HG02588 (cell line): Measurements from ENCODE around the gene CALU.
A peak's percentile ranks its signal among the peaks of the same experiment; 100 is the strongest.

Experiments used
- ATAC-seq: cut with Tn5 transposase; IDR thresholded peaks from one replicate; pipeline ENCODE4 v1.9.1; 2021; ENCODE audit warnings: mild to moderate bottlenecking, moderate library complexity; ENCODE audit not compliant: unreplicated experiment

The CALU gene

GRCh38 chr7:128781851-128782250 lies 42.7 kb downstream of the CALU start:
- ATAC-seq, result no peak

- ATAC-seq, result no peak
Observed at GRCh38 chr7:128783143-128783861, 44.1 kb downstream of the CALU start.

DNA sequence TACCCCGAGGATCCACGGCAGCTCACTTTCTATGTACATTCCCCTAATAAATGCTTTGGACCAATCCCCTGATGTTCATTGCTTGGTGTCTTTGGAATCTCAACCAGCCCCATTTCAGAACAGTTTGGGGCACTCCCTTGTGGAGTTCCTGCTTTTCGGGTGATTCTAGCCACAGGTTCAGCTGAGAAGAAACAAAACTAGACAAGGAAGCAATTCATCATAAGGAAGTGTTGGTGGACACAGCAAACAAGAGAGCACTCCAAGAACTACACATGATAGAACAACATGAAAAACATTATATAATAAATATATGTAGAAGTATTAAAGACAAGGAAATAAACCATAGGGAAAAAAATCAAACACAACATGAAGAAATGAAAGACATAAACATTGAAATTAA lies 46.6 kb downstream of the CALU start:
- ATAC-seq, result no peak

- ATAC-seq, result no peak
Observed at GRCh38 chr7:128788446-128789412, 49.6 kb downstream of the CALU start.

- peak; percentile 15 for ATAC-seq
Observed at GRCh38 chr7:128790315-128791041, 51.3 kb downstream of the CALU start.

GRCh38 chr7:128791121-128791971 lies 52.2 kb downstream of the CALU start, which contains the start of gene CCDC136:
CCDC136 (plus strand) TSS chr7:128791968; CDS start chr7:128792412, 444 bp downstream.
- peak; percentile 76 for ATAC-seq

DNA sequence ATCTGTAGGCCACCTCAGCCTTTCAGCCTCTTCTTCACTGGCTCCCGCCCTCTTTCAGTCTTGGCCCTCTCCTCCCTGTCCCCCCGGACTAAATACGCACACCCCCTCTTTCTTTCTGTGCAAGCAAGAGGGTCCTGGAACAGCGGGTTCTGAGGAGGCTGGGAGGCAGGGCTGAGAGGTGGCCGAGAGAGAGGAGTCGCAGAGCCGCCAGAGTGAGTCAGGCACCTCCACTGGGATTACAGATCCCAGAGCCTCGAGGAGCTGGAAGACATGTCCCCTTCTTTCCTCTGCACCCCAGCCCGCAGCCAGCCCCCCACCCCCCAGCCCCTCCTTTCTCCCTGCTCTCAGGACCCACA lies 52.8 kb downstream of the CALU start:
- ATAC-seq, result no peak

DNA sequence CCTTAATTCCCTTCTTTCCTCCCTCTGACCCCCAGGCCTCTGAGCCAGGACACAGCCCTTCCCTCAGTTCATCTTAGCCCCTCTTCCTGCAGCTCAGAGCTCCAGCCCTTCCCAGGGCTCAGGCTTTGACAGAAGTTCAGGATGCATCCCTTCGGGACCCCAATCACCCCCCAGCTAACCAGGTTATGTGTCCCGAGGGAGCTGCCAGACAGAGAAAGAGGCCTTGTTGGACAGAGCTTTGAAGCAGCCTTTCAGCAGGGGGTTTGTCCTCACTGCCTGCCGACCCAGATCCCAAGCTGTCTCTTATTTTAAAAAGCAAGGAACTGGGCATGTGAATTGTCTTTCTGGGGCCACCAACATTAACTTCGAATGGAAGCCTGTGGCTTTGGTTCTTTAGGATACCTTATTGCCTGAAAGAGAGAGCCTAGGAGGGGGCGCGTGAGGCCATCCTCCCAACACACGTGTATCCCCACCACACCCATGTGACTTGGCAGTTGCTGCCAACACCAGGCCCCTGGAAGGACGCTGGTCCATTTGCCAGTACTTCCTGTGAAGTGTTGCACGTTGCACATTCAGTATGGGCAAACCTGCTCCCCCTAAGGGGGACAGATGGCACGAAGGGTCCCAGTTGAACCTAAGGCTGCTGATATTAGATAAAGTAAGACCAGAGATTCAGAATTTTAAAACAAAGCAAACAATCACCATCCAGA lies 53.5 kb downstream of the CALU start:
- no peak for ATAC-seq

- no peak for ATAC-seq
Observed at GRCh38 chr7:128793181-128793547, 54.0 kb downstream of the CALU start.

GRCh38 chr7:128794020-128794419 lies 54.9 kb downstream of the CALU start:
- ATAC-seq, result no peak

DNA sequence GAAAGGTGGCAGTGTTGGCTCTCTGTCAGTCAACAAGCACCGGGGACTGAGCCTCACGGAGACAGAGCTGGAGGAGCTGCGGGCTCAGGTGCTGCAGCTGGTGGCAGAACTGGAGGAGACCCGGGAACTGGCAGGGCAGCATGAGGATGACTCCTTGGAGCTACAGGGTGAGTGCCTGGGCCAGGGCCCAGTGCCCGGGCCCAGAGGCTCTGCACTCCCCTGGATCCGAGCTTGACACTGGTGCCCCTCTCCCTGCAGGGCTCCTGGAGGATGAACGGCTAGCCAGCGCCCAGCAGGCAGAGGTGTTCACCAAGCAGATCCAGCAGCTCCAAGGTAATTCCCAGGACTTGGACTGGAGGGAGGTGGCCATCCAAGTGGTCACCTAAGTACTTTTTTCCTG lies 55.3 kb downstream of the CALU start:
- no peak for ATAC-seq

DNA sequence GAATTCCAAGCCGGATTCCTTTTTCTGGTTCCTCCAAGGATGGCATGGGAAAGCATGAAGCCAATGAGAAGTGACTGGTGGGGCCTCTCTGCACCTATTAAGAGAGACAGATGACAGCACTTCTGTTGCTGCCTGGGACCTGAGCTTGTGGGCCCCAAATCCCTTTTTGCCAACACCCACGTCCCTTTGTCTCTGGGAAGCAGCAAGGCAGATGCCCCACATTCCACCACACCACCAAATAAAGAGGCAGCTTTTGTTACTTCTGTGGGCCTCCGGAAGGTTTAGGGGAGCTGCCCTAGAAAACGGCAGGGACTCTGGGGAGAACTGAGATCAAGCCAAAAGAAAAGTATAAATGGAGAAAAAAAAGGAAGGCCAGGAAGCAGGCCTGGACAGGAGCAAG lies 56.0 kb downstream of the CALU start:
- no peak for ATAC-seq

DNA sequence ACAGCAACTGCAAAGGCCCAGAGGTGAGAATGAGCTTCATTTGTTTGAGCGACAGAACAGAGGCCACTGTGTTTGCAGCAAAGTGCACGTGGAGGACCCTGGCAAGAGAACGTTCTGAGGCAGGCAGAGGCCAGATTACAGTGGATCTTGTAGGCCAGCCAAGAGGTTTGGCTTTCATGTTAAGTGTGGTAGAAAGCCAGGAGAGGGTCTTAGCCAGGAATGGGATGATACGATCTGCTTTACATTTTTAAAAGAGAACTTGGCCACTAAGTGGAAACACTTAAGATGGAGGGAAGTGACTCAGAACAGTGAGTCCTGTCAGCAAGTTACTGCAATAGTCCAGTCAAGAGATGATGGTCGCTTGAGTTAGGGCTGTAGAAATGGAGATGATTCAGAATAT lies 57.2 kb downstream of the CALU start:
- ATAC-seq, result no peak

DNA sequence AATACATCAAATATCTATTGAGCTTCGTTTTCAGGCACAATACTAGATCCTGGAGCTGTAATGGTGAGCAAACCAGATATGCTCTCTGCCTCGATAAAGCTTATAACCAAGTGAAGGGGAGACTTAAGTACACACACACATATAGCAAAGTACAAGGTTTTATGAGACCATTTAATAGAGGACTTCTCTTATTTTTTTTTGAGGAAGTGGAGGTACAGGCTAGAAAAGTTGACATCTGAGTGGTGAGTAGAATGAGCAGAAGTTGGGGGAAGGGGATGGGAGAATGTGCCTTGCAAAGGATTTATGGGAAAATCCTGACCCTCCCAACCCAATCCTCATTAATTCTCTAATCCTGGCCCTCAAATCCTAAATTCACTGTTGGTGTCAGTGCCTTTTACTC lies 60.3 kb downstream of the CALU start:
- ATAC-seq, result no peak

GRCh38 chr7:128800567-128800966 lies 61.4 kb downstream of the CALU start:
- no peak for ATAC-seq

DNA sequence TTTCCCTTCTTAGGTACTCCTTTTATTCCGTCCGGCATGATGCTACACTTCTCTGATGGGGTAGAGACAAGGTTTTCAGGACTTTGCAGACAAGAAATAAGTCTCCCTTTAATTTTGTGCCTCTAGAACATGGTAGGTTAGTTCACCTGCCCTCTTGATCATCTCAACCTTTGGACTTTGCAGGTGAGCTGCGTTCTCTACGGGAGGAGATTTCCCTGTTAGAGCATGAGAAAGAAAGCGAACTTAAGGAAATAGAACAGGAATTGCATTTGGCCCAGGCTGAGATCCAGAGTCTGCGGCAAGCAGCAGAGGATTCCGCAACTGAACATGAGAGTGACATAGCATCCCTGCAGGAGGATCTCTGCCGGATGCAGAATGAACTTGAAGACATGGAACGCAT lies 61.8 kb downstream of the CALU start:
- no peak for ATAC-seq

GRCh38 chr7:128801667-128802418 lies 62.7 kb downstream of the CALU start:
- no peak for ATAC-seq

GRCh38 chr7:128804484-128804883 lies 65.3 kb downstream of the CALU start:
- ATAC-seq, result no peak

DNA sequence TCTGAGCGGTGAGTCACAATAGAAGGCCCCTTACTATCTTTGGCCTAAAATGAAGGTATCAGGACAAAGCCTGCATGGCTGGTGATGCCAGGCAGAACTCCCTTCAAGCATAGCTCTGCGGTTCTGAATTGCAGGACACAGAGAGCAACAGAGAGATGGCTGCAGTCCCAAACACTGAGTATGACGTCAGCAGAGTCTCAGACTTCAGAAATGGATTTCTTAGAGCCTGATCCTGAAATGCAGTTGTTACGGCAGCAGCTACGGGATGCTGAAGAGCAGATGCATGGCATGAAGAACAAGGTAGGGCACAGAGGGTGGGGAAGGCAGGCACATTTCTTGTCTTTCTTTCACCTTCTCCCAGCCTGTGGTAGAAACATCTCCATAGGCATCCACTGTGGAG lies 66.1 kb downstream of the CALU start:
- no peak for ATAC-seq
